Endothelial cell of umbilical vein (primary cell): ENCODE results near the gene RANBP1. TPM values are rescaled to one million over a fixed set of nuclear protein-coding genes. Genes with fewer than 3 reads are reported as not detected.

Source experiments
- BruUV-seq: library from RNA; stranded (reverse); fragments of 400-500 nt; replicated peaks from 2 replicates; lab custom pipeline; 2021; lab: Mats Ljungman, UMichigan
- CTCF ChIA-PET: fragments of 300-600, 350-600 bp; sonication (Branson Sonifier 250); formaldehyde crosslinking; loops from one replicate; lab custom pipeline; 2021; ENCODE audit warnings: antibody characterized with exemption, inconsistent platforms; lab: Charles Lee
- POLR2A ChIA-PET: fragments of 300-600, 350-600 bp; sonication (Branson Sonifier 250); formaldehyde crosslinking; loops from one replicate; lab custom pipeline; 2021; ENCODE audit warnings: antibody characterized with exemption, inconsistent platforms; lab: Charles Lee
- DNase-seq: peaks from one replicate; pipeline ENCODE4 v3.0.0-alpha.2; 2011; ENCODE audit warnings: low read depth, low spot score
- FAIRE-seq: peaks from 2 replicates; lab custom pipeline; 2011; peaks lifted over from hg19 to GRCh38; lab: Jason Lieb, UNC
- H2AFZ ChIP-seq: 2 replicates; pipeline ENCODE4 v1.6.0; 2012; ENCODE audit warnings: low read depth, low read length, control low read depth, inconsistent platforms
- H3K27ac ChIP-seq: 2 replicates; pipeline ENCODE4 v1.5.1; 2011; ENCODE audit warnings: low read depth, mild to moderate bottlenecking, control low read depth, low read length, moderate library complexity; ENCODE audit not compliant: insufficient read depth
- H3K27me3 ChIP-seq, 2 experiments: 2 replicates each; pipeline versions ENCODE4 v1.6.0 to v1.6.1; 2011; ENCODE audit warnings: low read length in 2 of 2, mixed read lengths in 1 of 2; ENCODE audit not compliant: control insufficient read depth in 2 of 2, insufficient read depth in 2 of 2
- H3K36me3 ChIP-seq, 2 experiments: 2 replicates in 1 of 2; 3 replicates in 1 of 2; pipeline ENCODE4 v1.5.1; 2011; ENCODE audit warnings: low read length in 2 of 2, mild to moderate bottlenecking in 1 of 2, moderate library complexity in 1 of 2; ENCODE audit not compliant: control insufficient read depth in 2 of 2, insufficient read depth in 2 of 2; ENCODE audit errors: extremely low read depth in 1 of 2
- H3K4me1 ChIP-seq: 3 replicates; pipeline ENCODE4 v1.5.1; 2011; ENCODE audit warnings: mild to moderate bottlenecking, low read length; ENCODE audit not compliant: control insufficient read depth, insufficient read depth; ENCODE audit errors: extremely low read depth
- H3K4me2 ChIP-seq: 2 replicates; pipeline ENCODE4 v1.6.1; 2011; ENCODE audit warnings: low read length, control low read depth, mixed read lengths; ENCODE audit not compliant: insufficient read depth
- H3K4me3 ChIP-seq, 3 experiments: fragments of 200-600 bp in 1 of 3; sonication (generic), shearing (Covaris generic) in 1 of 3; replicated peaks in 1 of 3; 2 replicates each; pipeline ENCODE4 v1.5.1; 2011 to 2016; ENCODE audit warnings: control low read depth in 3 of 3, low read length in 3 of 3, mild to moderate bottlenecking in 2 of 3, inconsistent platforms in 1 of 3, low read depth in 1 of 3, moderate library complexity in 1 of 3; ENCODE audit not compliant: insufficient read depth in 1 of 3
- H3K79me2 ChIP-seq: 2 replicates; pipeline ENCODE4 v1.6.0; 2012; ENCODE audit warnings: low read length, inconsistent platforms; ENCODE audit not compliant: control insufficient read depth, insufficient read depth
- H3K9ac ChIP-seq: replicated peaks from 2 replicates; pipeline ENCODE3; 2011; ENCODE audit warnings: low read length, control low read depth; ENCODE audit not compliant: insufficient read depth; ENCODE audit errors: extremely low read depth
- H3K9me1 ChIP-seq: replicated peaks from 3 replicates; pipeline ENCODE4 v1.6.0; 2011; ENCODE audit warnings: mild to moderate bottlenecking, low read length; ENCODE audit not compliant: control insufficient read depth, insufficient read depth; ENCODE audit errors: extremely low read depth
- H3K9me3 ChIP-seq: replicated peaks from 2 replicates; pipeline ENCODE4 v1.5.1; 2012; ENCODE audit warnings: low read length, inconsistent platforms; ENCODE audit not compliant: control insufficient read depth, insufficient read depth
- H4K20me1 ChIP-seq: replicated peaks from 2 replicates; pipeline ENCODE3; 2011; ENCODE audit warnings: mild to moderate bottlenecking, low read length; ENCODE audit not compliant: control insufficient read depth, insufficient read depth; ENCODE audit errors: extremely low read depth
- CTCF ChIP-seq, 2 donors: IDR thresholded peaks; 1 replicate in 1 of 2; 2 replicates in 1 of 2; pipeline ENCODE4 v1.5.1; 2011; ENCODE audit warnings: low read length in 2 of 2, mild to moderate bottlenecking in 2 of 2, moderate library complexity in 2 of 2, control low read depth in 1 of 2, inconsistent platforms in 1 of 2, low read depth in 1 of 2; ENCODE audit not compliant: insufficient read depth in 1 of 2; ENCODE audit errors: extremely low read depth in 1 of 2
- EZH2 ChIP-seq: IDR thresholded peaks from 2 replicates; pipeline ENCODE4 v1.6.1; 2012; ENCODE audit warnings: borderline replicate concordance, low read depth, mild to moderate bottlenecking, moderate library complexity, low read length, inconsistent platforms; ENCODE audit not compliant: severe bottlenecking
- FOS ChIP-seq: IDR thresholded peaks from 2 replicates; pipeline ENCODE4 v1.6.1; 2011; ENCODE audit warnings: mild to moderate bottlenecking, low read length, moderate library complexity, borderline replicate concordance; ENCODE audit not compliant: insufficient read depth
- GATA2 ChIP-seq: IDR thresholded peaks from 2 replicates; pipeline ENCODE4 v1.7.0; 2011; ENCODE audit warnings: low read depth, mild to moderate bottlenecking, moderate library complexity, mixed read lengths, low read length; ENCODE audit not compliant: insufficient read length, insufficient read depth
- JUN ChIP-seq: IDR thresholded peaks from 2 replicates; pipeline ENCODE4 v1.6.1; 2011; ENCODE audit warnings: borderline replicate concordance, low read depth; ENCODE audit not compliant: insufficient read length, insufficient read depth
- MYC ChIP-seq: IDR thresholded peaks from one replicate; pipeline ENCODE4 v1.6.1; 2011; ENCODE audit warnings: mild to moderate bottlenecking, low read depth, low read length
- POLR2A ChIP-seq: IDR thresholded peaks from 2 replicates; pipeline ENCODE4 v1.6.1; 2012; ENCODE audit warnings: low read depth, mild to moderate bottlenecking, control low read depth, low read length
- POLR2AphosphoS5 ChIP-seq: IDR thresholded peaks from 2 replicates; pipeline ENCODE4 v1.6.1; 2012; ENCODE audit warnings: low read depth, mild to moderate bottlenecking, control low read depth, low read length, moderate library complexity; ENCODE audit not compliant: insufficient read depth
- dilution Hi-C: fragments of 300-500 bp; cut with MboI; formaldehyde crosslinking; loops from one replicate; pipeline ENCODE4 v1.15.0; 2019; ENCODE audit warnings: low sequenced_read_pairs; ENCODE audit not compliant: extremely low pct_ligation_motif_present
- intact Hi-C: fragments of 100-400 bp; cut with micrococcal nuclease; formaldehyde crosslinking; loops from one replicate; pipeline ENCODE4 v1.10.0; 2022
- polyA plus RNA-seq, 4 experiments: library from polyadenylated mRNA; depleted of rRNA in 3 of 4; stranded (reverse) in 3 of 4; unstranded in 1 of 4; fragments of >200 nt; gene quantifications; 2 replicates each; pipeline versions ENCODE4 v1.2.1 to v1.2.3, GENCODE V29; 2011 to 2012; ENCODE audit warnings: missing spikeins in 1 of 4
- total RNA-seq: library from RNA; stranded (reverse); gene quantifications from 2 replicates; pipeline ENCODE4 v1.2.3, GENCODE V29; 2021
- TF ChIP-seq, protein P1 (sequence below): IDR thresholded peaks from 2 replicates; pipeline ENCODE4 v1.6.1; 2011; ENCODE audit not compliant: insufficient read depth, insufficient read length

The RANBP1 gene
- total and polyA plus RNA-seq, 2 donors (not counting 3 experiments of a cell fraction or from before 2014, with no cell fraction given), result 228 to 247 TPM

GRCh38 chr22:20150381-20151275 lies 34.7 kb downstream of the RANBP1 start, which contains the start of gene CCDC188:
Gene CCDC188, minus strand, starts transcription at chr22:20151055. Its CDS starts 69 bp downstream, at chr22:20150986.
- no peaks in the 10 kb centered on the region for H3K36me3 ChIP-seq
- dilution Hi-C loops (no loop called here), intact Hi-C loops (no loop called here)
- H3K4me2 ChIP-seq, result no peak within 1 kb of the TSS
- no peaks in the 10 kb centered on the region for H3K9me3 ChIP-seq
- no peaks in the 10 kb centered on the region for H3K9me1 ChIP-seq
- no peak within 1 kb of the TSS for H3K9ac ChIP-seq
- no peaks in the 10 kb centered on the region for H4K20me1 ChIP-seq
- no peak for DNase-seq
- H3K79me2 ChIP-seq, result no peaks in the 10 kb centered on the region
- TF ChIP-seq POLR2A (no peak), EZH2 (no peak), CTCF (IDR thresholded peaks at IDR 0.05; ENCODE audit: extremely low read depth in 1 of 2, insufficient read depth in 1 of 2, low read depth in 1 of 2, low read length in 2 of 2) (no peak), JUN (no peak), POLR2AphosphoS5 (no peak), FOS (no peak), MYC (no peak), GATA2 (no peak)
- TF ChIP-seq, protein P1, sequence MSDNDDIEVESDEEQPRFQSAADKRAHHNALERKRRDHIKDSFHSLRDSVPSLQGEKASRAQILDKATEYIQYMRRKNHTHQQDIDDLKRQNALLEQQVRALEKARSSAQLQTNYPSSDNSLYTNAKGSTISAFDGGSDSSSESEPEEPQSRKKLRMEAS, result no peak
- H3K4me3 ChIP-seq, result no peak within 1 kb of the TSS
- FAIRE-seq, result no peak
- no TSS peak for BruUV-seq
- CTCF ChIA-PET, result no interaction called here
- H3K27ac ChIP-seq, result no peak within 1 kb of the TSS
- peaks cover 4% of the 10 kb centered on the region for H3K4me1 ChIP-seq
- no peaks in the 10 kb centered on the region for H3K27me3 ChIP-seq
- POLR2A ChIA-PET, result no interaction called here
- H2AFZ ChIP-seq, result no peak within 1 kb of the TSS
